Upper lobe of left lung (tissue), 4 donors: Measurements from ENCODE around the gene SFMBT2.

ENCODE experiments used
- CTCF ChIP-seq, 6 experiments: fragments of 450-650 bp in 4 of 6; fragments of 200-600 bp in 2 of 6; sonication (generic) in 2 of 6; IDR thresholded peaks; one replicate each; pipeline ENCODE4 v1.5.1; 2016 to 2019; ENCODE audit warnings: antibody characterized with exemption in 6 of 6
- EP300 ChIP-seq, 4 donors: sonication (generic); formaldehyde crosslinking; IDR thresholded peaks; one replicate each; pipeline ENCODE4 v1.5.1; 2017; ENCODE audit warnings: antibody characterized with exemption in 4 of 4, control low read depth in 2 of 4
- POLR2A ChIP-seq, 4 donors: fragments of 450-650 bp; IDR thresholded peaks; one replicate each; pipeline ENCODE4 v1.5.1; 2016 to 2017; ENCODE audit warnings: antibody characterized with exemption in 4 of 4, mild to moderate bottlenecking in 2 of 4

GRCh38 chr10:7377614-7378248, 33.1 kb downstream of the SFMBT2 start:
- TF ChIP-seq CTCF (IDR thresholded peaks at IDR 0.05) (no peak), EP300 (IDR thresholded peaks at IDR 0.05) (no peak), POLR2A (IDR thresholded peaks at IDR 0.05) (no peak)
